ENCODE data around the gene SAXO1. TPM values are rescaled to one million over a fixed set of nuclear protein-coding genes. Genes with fewer than 3 reads are reported as not detected.

SAXO1 gene
- total RNA-seq, 1 experiment from 2014 or later, result not detected

DNA sequence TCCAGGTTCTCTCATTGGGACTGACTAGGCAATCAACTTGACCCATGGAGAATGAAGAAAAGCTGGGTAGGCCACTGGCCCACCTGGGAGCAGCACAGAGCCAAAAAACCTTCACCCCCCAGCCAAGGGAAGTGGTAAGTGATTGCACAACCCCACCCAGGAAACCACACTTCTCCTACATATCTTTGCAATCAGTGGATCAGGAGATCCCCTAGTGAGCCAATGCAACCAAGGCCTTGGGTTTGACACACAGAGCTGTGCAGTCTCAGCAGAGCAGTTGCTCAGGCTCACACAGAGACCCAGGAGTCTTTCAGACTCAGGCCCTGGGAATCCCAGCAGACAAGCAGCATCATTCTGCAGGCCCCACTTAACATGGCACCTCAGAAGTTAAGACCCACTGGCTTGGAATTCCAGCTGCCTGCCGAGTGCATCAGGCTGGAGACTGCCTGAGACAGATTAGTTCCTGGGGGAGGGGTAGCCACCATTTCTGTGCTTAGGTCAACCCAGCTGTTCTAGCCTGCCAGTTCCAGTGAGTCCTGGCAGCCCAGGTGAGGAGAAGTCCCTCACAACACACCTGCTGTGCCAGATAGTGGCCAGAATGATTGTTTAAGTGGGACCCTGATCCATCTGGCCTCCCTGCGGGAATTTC, 136.4 kb downstream of the SAXO1 start:
- H3K4me3 Mint-ChIP-seq (ENCODE audit: low read depth, unreplicated experiment), result no peak overlapping the region
- intact Hi-C loops (cut with micrococcal nuclease; ENCODE audit: unreplicated experiment), result no loop called here
- TF ChIP-seq, protein P1, sequence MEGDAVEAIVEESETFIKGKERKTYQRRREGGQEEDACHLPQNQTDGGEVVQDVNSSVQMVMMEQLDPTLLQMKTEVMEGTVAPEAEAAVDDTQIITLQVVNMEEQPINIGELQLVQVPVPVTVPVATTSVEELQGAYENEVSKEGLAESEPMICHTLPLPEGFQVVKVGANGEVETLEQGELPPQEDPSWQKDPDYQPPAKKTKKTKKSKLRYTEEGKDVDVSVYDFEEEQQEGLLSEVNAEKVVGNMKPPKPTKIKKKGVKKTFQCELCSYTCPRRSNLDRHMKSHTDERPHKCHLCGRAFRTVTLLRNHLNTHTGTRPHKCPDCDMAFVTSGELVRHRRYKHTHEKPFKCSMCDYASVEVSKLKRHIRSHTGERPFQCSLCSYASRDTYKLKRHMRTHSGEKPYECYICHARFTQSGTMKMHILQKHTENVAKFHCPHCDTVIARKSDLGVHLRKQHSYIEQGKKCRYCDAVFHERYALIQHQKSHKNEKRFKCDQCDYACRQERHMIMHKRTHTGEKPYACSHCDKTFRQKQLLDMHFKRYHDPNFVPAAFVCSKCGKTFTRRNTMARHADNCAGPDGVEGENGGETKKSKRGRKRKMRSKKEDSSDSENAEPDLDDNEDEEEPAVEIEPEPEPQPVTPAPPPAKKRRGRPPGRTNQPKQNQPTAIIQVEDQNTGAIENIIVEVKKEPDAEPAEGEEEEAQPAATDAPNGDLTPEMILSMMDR (IDR thresholded peaks at IDR 0.05; ENCODE audit: unreplicated experiment), result no peak
- peaks cover 2% of the 10 kb centered on the region for H3K9me3 Mint-ChIP-seq (ENCODE audit: low read depth, unreplicated experiment)
- peaks cover 33% of the 10 kb centered on the region for H3K27me3 Mint-ChIP-seq (ENCODE audit: unreplicated experiment)
- H3K27ac Mint-ChIP-seq (ENCODE audit: unreplicated experiment), result no peak overlapping the region
- no peak for DNase-seq
- no peaks in the 10 kb centered on the region for H3K4me1 Mint-ChIP-seq (ENCODE audit: low read depth, unreplicated experiment)
- CTCF ChIA-PET, result no interaction called here
- no TSS peak for BruUV-seq (replicated peaks)
- H3K36me3 Mint-ChIP-seq (ENCODE audit: insufficient read depth, unreplicated experiment), result no peaks in the 10 kb centered on the region

DNA sequence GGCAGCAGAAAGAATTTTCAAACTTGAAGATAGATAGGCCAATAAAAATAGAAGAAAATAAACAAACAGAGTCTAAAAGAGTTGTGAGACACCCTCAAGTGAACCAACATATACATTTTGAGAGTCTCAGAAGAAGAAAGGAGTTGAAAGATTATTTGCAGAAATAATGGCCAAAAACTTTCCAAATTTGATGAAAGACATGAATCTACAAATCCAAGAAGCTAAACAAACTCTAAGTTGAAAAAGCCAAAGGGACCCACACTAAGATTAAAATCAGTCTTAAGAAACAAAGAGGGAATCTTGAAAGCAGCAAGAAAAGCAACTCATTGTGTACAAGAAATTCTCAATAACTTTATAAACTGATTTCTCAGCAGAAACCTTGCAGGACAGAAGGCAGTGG, 137.0 kb downstream of the SAXO1 start:
- peaks cover 2% of the 10 kb centered on the region for H3K9me3 Mint-ChIP-seq (ENCODE audit: low read depth, unreplicated experiment)
- CTCF ChIA-PET, result no interaction called here
- intact Hi-C loops (cut with micrococcal nuclease; ENCODE audit: unreplicated experiment), result no loop called here
- TF ChIP-seq, protein P1 (IDR thresholded peaks at IDR 0.05; ENCODE audit: unreplicated experiment), result no peak
- no peak overlapping the region for H3K27ac Mint-ChIP-seq (ENCODE audit: unreplicated experiment)
- BruUV-seq (replicated peaks), result no TSS peak
- no peaks in the 10 kb centered on the region for H3K36me3 Mint-ChIP-seq (ENCODE audit: insufficient read depth, unreplicated experiment)
- H3K4me1 Mint-ChIP-seq (ENCODE audit: low read depth, unreplicated experiment), result no peaks in the 10 kb centered on the region
- no peak overlapping the region for H3K4me3 Mint-ChIP-seq (ENCODE audit: low read depth, unreplicated experiment)
- peaks cover 33% of the 10 kb centered on the region for H3K27me3 Mint-ChIP-seq (ENCODE audit: unreplicated experiment)
- no peak for DNase-seq

DNA sequence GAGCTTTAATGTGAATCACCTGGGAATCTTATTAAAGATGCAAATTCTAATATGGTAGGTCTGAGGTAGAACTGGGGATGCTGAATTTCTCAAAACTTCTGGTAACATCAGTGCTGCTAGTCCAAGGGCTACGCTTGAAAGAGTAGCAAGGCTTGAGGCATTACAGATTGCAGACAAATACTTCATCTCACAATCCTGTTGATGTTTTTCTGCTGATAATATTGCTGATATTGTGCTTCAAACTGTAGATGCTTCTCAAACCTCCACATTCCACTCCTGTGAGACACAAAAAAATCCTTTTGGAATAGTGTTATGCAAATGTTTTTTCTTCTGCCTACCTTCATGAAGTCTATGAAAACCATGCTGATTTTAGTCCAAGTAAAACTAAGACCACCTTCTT, 139.5 kb downstream of the SAXO1 start:
- Mint-ChIP-seq H3K36me3 (ENCODE audit: insufficient read depth, unreplicated experiment) (no peaks in the 10 kb centered on the region), H3K4me3 (ENCODE audit: low read depth, unreplicated experiment) (no peak overlapping the region), H3K9me3 (ENCODE audit: low read depth, unreplicated experiment) (peaks cover 2% of the 10 kb centered on the region), H3K27ac (ENCODE audit: unreplicated experiment) (no peak overlapping the region), H3K4me1 (ENCODE audit: low read depth, unreplicated experiment) (no peaks in the 10 kb centered on the region), H3K27me3 (ENCODE audit: unreplicated experiment) (peaks cover 31% of the 10 kb centered on the region)
- no peak for DNase-seq
- CTCF ChIA-PET, result no interaction called here
- no TSS peak for BruUV-seq (replicated peaks)
- TF ChIP-seq, protein P1 (IDR thresholded peaks at IDR 0.05; ENCODE audit: unreplicated experiment), result no peak
- intact Hi-C loops (cut with micrococcal nuclease; ENCODE audit: unreplicated experiment), result no loop called here

DNA sequence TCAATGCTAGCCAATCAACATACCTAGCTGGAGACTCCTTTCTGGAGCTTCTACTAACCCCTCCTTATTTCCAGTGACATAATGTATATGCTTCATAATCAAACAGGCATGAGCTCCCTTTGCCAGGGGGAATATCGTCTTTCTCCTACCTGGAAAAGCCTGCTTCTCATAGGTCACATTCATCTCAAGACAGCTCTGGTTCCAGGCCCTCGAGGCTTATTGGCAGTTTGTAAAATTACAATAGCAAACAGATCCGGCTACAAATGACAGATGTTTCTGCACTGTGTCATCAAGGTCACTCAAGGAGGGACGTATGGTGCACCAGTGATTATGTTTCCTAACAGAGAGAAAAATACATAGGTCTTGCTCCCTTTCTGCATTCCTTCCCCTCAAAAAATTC, 140.0 kb downstream of the SAXO1 start:
- TF ChIP-seq, protein P1 (IDR thresholded peaks at IDR 0.05; ENCODE audit: unreplicated experiment), result no peak
- Mint-ChIP-seq H3K4me3 (ENCODE audit: low read depth, unreplicated experiment) (no peak overlapping the region), H3K4me1 (ENCODE audit: low read depth, unreplicated experiment) (no peaks in the 10 kb centered on the region), H3K9me3 (ENCODE audit: low read depth, unreplicated experiment) (peaks cover 2% of the 10 kb centered on the region), H3K27ac (ENCODE audit: unreplicated experiment) (no peak overlapping the region), H3K27me3 (ENCODE audit: unreplicated experiment) (peaks cover 26% of the 10 kb centered on the region), H3K36me3 (ENCODE audit: insufficient read depth, unreplicated experiment) (no peaks in the 10 kb centered on the region)
- BruUV-seq (replicated peaks), result no TSS peak
- DNase-seq, result no peak
- CTCF ChIA-PET, result no interaction called here
- intact Hi-C loops (cut with micrococcal nuclease; ENCODE audit: unreplicated experiment), result no loop called here

All from Calu3 (cell line).